ENCODE measurements around the gene PLPP2.

- no peak for TF ChIP-seq CTCF (conservative IDR thresholded peaks at IDR 0.05; ENCODE audit: low read depth, low read length)
- no peak for TF ChIP-seq EZH2 (IDR thresholded peaks at IDR 0.05; ENCODE audit: low read length, unreplicated experiment)
Observed at GRCh38 chr19:283395-283794, 7.8 kb downstream of the PLPP2 start.

Measured in PC-3 (cell line).